Kidney (tissue), 22 donors: Measurements from ENCODE around the gene IFIT1B. TPM values are rescaled to one million over a fixed set of nuclear protein-coding genes. Genes with fewer than 3 reads are reported as not detected.
"Not testable (repeated sequence)": the region's sequence is repeated elsewhere in the genome, so short reads cannot be mapped to it uniquely, and the experiment has no call there.

ENCODE experiments used
- DNase-seq, 5 donors: peaks; one replicate each; pipeline ENCODE4 v3.0.0-alpha.2; 2013 to 2020
- FAIRE-seq: peaks from 2 replicates; lab custom pipeline; 2012; peaks lifted over from hg19 to GRCh38; lab: Jason Lieb, UNC
- H3K27ac ChIP-seq, 2 donors: one replicate each; pipeline ENCODE4 v1.7.0; 2013; ENCODE audit warnings: low read depth in 2 of 2, low read length in 2 of 2, inconsistent platforms in 1 of 2
- H3K27me3 ChIP-seq: one replicate; pipeline ENCODE4 v1.7.1; 2013; ENCODE audit warnings: low read length, inconsistent platforms; ENCODE audit not compliant: control insufficient read depth, insufficient read depth
- H3K36me3 ChIP-seq, 3 donors: one replicate each; pipeline versions ENCODE4 v1.7.0 to v1.7.1; 2013; ENCODE audit warnings: low read length in 3 of 3, control low read depth in 1 of 3, inconsistent platforms in 1 of 3; ENCODE audit not compliant: insufficient read depth in 3 of 3, control insufficient read depth in 2 of 3
- H3K4me1 ChIP-seq, 3 donors: one replicate each; pipeline versions ENCODE4 v1.7.0 to v1.7.1; 2013; ENCODE audit warnings: low read length in 3 of 3, inconsistent platforms in 1 of 3, low read depth in 1 of 3; ENCODE audit not compliant: control insufficient read depth in 2 of 3, insufficient read depth in 2 of 3
- H3K4me3 ChIP-seq, 3 donors: one replicate each; pipeline versions ENCODE4 v1.7.0 to v1.8.1; 2013; ENCODE audit warnings: low read length in 3 of 3, control low read depth in 1 of 3, inconsistent platforms in 1 of 3
- H3K9ac ChIP-seq, 3 donors: one replicate each; pipeline versions ENCODE4 v1.7.0 to v1.7.1; 2013; ENCODE audit warnings: low read length in 3 of 3, control low read depth in 1 of 3, inconsistent platforms in 1 of 3
- H3K9me3 ChIP-seq, 3 donors: one replicate each; pipeline versions ENCODE4 v1.7.0 to v1.7.1; 2013; ENCODE audit warnings: low read length in 3 of 3, control low read depth in 1 of 3, inconsistent platforms in 1 of 3; ENCODE audit not compliant: control insufficient read depth in 2 of 3, insufficient read depth in 1 of 3
- intact Hi-C: fragments of 100-400 bp; cut with DNase I; formaldehyde crosslinking; loops from one replicate; pipeline ENCODE4 v1.11.1; 2022
- long read RNA-seq, 10 donors: library from polyadenylated mRNA in 1 of 10; unstranded in 1 of 10; transcript quantifications; one replicate each; pipeline ENCODE4 v2.0.0 and lab custom pipeline, GENCODE V29; 2021 to 2026
- polyA plus RNA-seq: library from polyadenylated mRNA; stranded (reverse); fragments of 350-450 nt; fragmentation: Illumina TruSeq; extraction: RNeasy Lipid Tissue Mini Kit (QIAGEN cat#74804); gene quantifications from one replicate; pipeline ENCODE4 v1.2.3, GENCODE V29; 2014; ENCODE audit warnings: low read depth, low replicate concordance; ENCODE audit not compliant: insufficient read depth
- total RNA-seq: library from RNA; stranded (reverse); fragmentation: NEBNext Ultra II Directional; extraction: Animal tissue kit (Norgen Biotek cat#: 25700); gene quantifications from one replicate; pipeline ENCODE4 v1.2.1, GENCODE V29; 2021
- TF ChIP-seq, protein P1 (sequence below): IDR thresholded peaks from 3 replicates; pipeline ENCODE4 v1.5.1; 2012; ENCODE audit warnings: mild to moderate bottlenecking, moderate library complexity, borderline replicate concordance; ENCODE audit not compliant: insufficient read depth; ENCODE audit errors: extremely low read depth
- donor health status: control.
- donor health status: control.
- donor health status: control.
- donor health status: control.
- donor health status: control.
- donor health status: DM: yes; HTN: yes; CAD: no.
- donor health status: Normal renal cell carcinoma (clear cell type).

The IFIT1B gene, protein sequence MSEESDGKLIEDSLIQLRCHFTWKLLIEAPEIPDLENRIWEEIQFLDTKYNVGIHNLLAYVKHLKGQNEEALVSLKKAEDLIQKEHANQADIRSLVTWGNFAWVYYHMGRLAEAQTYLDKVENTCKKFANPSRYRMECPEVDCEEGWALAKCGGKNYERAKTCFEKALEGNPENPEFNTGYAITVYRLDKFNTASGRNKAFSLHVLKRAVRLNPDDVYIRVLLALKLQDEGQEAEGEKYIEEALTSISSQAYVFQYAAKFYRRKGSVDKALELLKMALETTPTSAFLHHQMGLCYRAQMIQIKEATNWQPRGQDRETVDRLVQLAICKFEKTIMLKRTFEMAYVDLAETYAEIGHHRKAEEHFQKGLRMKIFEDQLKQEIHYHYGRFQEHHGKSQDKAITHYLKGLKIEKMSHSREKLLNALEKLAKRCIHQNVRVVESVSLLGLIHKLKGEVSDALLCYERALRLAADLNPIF
- total RNA-seq, result not detected
- not detected for polyA plus RNA-seq
- long read RNA-seq, donor 1, result 0 reads
- long read RNA-seq, donor 2, result 0 reads
- long read RNA-seq, donor 3, result 0 reads
- long read RNA-seq, donor 4, result 0 reads
- long read RNA-seq, donor 5, result 0 reads
- long read RNA-seq, donor 6, partial matches to known transcripts, result 0 of 1 reads
- long read RNA-seq, donor 6, other reads (novel, unspliced or antisense), result 0 of 1 reads
- long read RNA-seq, donor 7, result 0 reads
- long read RNA-seq, donor 8, partial matches to known transcripts, result 0 of 1 reads
- long read RNA-seq, donor 8, other reads (novel, unspliced or antisense), result 0 of 1 reads
- long read RNA-seq, donor 9, result 0 reads
- long read RNA-seq, donor 10, result 0 reads

GRCh38 chr10:89377705-89378637 lies at the start of gene IFIT1B:
IFIT1B (plus strand) TSS chr10:89378056; CDS start chr10:89378136, 80 bp downstream.
- TF ChIP-seq, protein P1, sequence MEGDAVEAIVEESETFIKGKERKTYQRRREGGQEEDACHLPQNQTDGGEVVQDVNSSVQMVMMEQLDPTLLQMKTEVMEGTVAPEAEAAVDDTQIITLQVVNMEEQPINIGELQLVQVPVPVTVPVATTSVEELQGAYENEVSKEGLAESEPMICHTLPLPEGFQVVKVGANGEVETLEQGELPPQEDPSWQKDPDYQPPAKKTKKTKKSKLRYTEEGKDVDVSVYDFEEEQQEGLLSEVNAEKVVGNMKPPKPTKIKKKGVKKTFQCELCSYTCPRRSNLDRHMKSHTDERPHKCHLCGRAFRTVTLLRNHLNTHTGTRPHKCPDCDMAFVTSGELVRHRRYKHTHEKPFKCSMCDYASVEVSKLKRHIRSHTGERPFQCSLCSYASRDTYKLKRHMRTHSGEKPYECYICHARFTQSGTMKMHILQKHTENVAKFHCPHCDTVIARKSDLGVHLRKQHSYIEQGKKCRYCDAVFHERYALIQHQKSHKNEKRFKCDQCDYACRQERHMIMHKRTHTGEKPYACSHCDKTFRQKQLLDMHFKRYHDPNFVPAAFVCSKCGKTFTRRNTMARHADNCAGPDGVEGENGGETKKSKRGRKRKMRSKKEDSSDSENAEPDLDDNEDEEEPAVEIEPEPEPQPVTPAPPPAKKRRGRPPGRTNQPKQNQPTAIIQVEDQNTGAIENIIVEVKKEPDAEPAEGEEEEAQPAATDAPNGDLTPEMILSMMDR, result no peak
- Histone ChIP-seq H3K4me3 (no peak within 1 kb of the TSS), H3K27me3 (no peaks in the 10 kb centered on the region), H3K36me3 (no peaks in the 10 kb centered on the region), H3K27ac (no peak within 1 kb of the TSS), H3K4me1 (peaks cover 0 to 18% (median 16%) of the 10 kb centered on the region in 3 donors), H3K9me3 (no peaks in the 10 kb centered on the region), H3K9ac (no peak within 1 kb of the TSS)
- no peak for FAIRE-seq
- intact Hi-C loops, result no loop called here
- peak in 1 of 5 donors; percentile 15 for DNase-seq

DNA sequence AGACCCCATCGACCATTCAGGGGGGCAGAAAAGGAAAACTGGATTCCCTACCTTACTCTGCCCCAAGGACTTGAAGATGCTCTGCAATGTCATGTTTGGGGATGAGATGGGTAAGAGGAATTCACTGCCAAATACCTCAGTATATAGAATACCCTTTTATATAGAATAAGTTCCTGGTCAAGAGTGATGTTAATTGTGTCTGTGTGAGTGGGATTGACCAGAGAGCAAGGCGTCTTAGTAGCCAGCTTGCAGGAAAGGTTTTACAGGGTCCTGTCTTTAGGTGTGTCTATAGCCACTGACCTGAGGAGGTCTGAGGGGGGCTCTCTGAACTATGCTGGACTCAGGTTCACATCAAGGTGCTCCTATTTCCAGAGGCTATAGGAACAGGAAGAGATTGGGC lies 48.7 kb upstream of the IFIT1B start:
- H3K27ac ChIP-seq, result peak overlapping the region; percentile 54 to 95
- H3K9me3 ChIP-seq, result no peaks in the 10 kb centered on the region
- intact Hi-C loops, result no loop called here
- H3K4me3 ChIP-seq, result peak overlapping the region in 2 of 3 donors; percentile 65 to 89
- FAIRE-seq, result no peak
- peak overlapping the region in 1 of 3 donors; percentile 79 for H3K9ac ChIP-seq
- DNase-seq, result no peak
- H3K4me1 ChIP-seq, result peaks cover 14 to 45% (median 40%) of the 10 kb centered on the region in 3 donors
- H3K27me3 ChIP-seq, result no peaks in the 10 kb centered on the region
- TF ChIP-seq, protein P1, result no peak
- no peaks in the 10 kb centered on the region for H3K36me3 ChIP-seq

DNA sequence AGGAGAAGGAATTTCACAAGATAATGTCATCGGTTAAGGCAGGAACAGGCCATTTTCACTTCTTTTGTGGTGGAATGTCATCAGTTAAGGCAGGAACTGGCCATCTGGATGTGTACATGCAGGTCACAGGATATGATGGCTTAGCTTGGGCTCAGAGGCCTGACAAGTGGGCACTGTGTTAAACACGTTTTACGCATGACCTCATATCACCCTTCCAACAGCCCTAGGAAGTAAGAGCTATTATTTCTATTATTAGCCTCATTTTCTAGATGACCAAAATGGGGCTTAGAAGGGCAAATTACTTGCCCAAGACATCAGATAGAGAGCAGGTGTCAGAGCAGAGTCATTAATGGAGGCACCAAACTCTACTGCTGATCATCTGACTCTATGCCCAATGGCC lies 47.8 kb upstream of the IFIT1B start:
- H3K4me1 ChIP-seq, result peaks cover 14 to 46% (median 43%) of the 10 kb centered on the region in 3 donors

More for the DNA sequence above, 47.8 kb upstream of the IFIT1B start:
- intact Hi-C loops, H3K27me3 ChIP-seq, DNase-seq, H3K36me3 ChIP-seq, FAIRE-seq, H3K9me3 ChIP-seq: not testable (repeated sequence)
- Histone ChIP-seq H3K27ac (peak overlapping the region; percentile 12 to 79), H3K9ac (peak overlapping the region in 1 of 3 donors; percentile 8), H3K4me3 (peak overlapping the region in 2 of 3 donors; percentile 12 to 16)
